Suprapubic skin (tissue), 4 donors: ENCODE measurements around the gene SPAG9.

Experiments used
- CTCF ChIP-seq, 2 donors: fragments of 200-600 bp in 1 of 2; fragments of 450-650 bp in 1 of 2; sonication (generic) in 1 of 2; IDR thresholded peaks; one replicate each; pipeline ENCODE4 v1.5.1; 2016 to 2019; ENCODE audit warnings: antibody characterized with exemption in 2 of 2, mild to moderate bottlenecking in 1 of 2, moderate library complexity in 1 of 2
- EP300 ChIP-seq: sonication (generic); formaldehyde crosslinking; IDR thresholded peaks from one replicate; pipeline ENCODE4 v1.6.1; 2017; ENCODE audit warnings: antibody characterized with exemption
- POLR2A ChIP-seq, 2 donors: fragments of 450-650 bp; IDR thresholded peaks; one replicate each; pipeline ENCODE4 v1.6.1; 2017; ENCODE audit warnings: antibody characterized with exemption in 2 of 2, mild to moderate bottlenecking in 2 of 2, moderate library complexity in 2 of 2
- POLR2AphosphoS5 ChIP-seq, 3 donors: sonication (generic); formaldehyde crosslinking; IDR thresholded peaks; one replicate each; pipeline ENCODE4 v1.6.1; 2017; ENCODE audit warnings: antibody characterized with exemption in 3 of 3

- TF ChIP-seq CTCF (IDR thresholded peaks at IDR 0.05) = no peak
- TF ChIP-seq POLR2A (IDR thresholded peaks at IDR 0.05) = no peak
- no peak for TF ChIP-seq EP300
- no peak for TF ChIP-seq POLR2AphosphoS5 (IDR thresholded peaks at IDR 0.05)
Measured at GRCh38 chr17:51135956-51136355, 15.3 kb upstream of the SPAG9 start.
